Fibroblast of lung (primary cell): ENCODE measurements around the gene ARMH3. TPM values are rescaled to one million over a fixed set of nuclear protein-coding genes. Genes with fewer than 3 reads are reported as not detected.

Experiments used
- DNase-seq, 2 donors: peaks; one replicate each; pipeline versions ENCODE4 v3.0.0 to v3.0.0-alpha.2; 2010; ENCODE audit warnings: low read depth in 2 of 2
- H2AFZ ChIP-seq: 2 replicates; pipeline ENCODE4 v1.5.1; 2012; ENCODE audit warnings: low read length, control low read depth, inconsistent platforms
- H3K27ac ChIP-seq: 2 replicates; pipeline ENCODE4 v1.5.1; 2011; ENCODE audit warnings: low read length, control low read depth; ENCODE audit not compliant: insufficient read depth
- H3K27me3 ChIP-seq: 2 replicates; pipeline ENCODE4 v1.5.1; 2011; ENCODE audit warnings: mild to moderate bottlenecking, low read length; ENCODE audit not compliant: control insufficient read depth, insufficient read depth
- H3K36me3 ChIP-seq: 2 replicates; pipeline ENCODE4 v1.5.1; 2011; ENCODE audit warnings: low read length; ENCODE audit not compliant: control insufficient read depth, insufficient read depth
- H3K4me1 ChIP-seq: 2 replicates; pipeline ENCODE4 v1.5.1; 2011; ENCODE audit warnings: low read length; ENCODE audit not compliant: control insufficient read depth, insufficient read depth; ENCODE audit errors: extremely low read depth
- H3K4me2 ChIP-seq: 2 replicates; pipeline ENCODE4 v1.5.1; 2011; ENCODE audit warnings: low read length, control low read depth; ENCODE audit not compliant: insufficient read depth; ENCODE audit errors: extremely low read depth
- H3K4me3 ChIP-seq, 4 experiments: fragments of 200-600 bp in 1 of 4; sonication (generic) in 1 of 4; replicated peaks in 1 of 4; 2 replicates each; pipeline ENCODE4 v1.5.1; 2011 to 2016; ENCODE audit warnings: low read length in 4 of 4, low read depth in 3 of 4, mild to moderate bottlenecking in 3 of 4, control low read depth in 2 of 4, inconsistent platforms in 1 of 4, mixed read lengths in 1 of 4; ENCODE audit not compliant: insufficient read depth in 1 of 4; ENCODE audit errors: control extremely low read depth in 1 of 4
- H3K79me2 ChIP-seq: 2 replicates; pipeline ENCODE4 v1.5.1; 2012; ENCODE audit warnings: mild to moderate bottlenecking, low read length, inconsistent platforms; ENCODE audit not compliant: control insufficient read depth, insufficient read depth
- H3K9ac ChIP-seq: 2 replicates; pipeline ENCODE4 v1.5.1; 2011; ENCODE audit warnings: mild to moderate bottlenecking, low read length, control low read depth; ENCODE audit not compliant: insufficient read depth
- H3K9me3 ChIP-seq: 2 replicates; pipeline ENCODE4 v1.5.1; 2012; ENCODE audit warnings: low read depth, low read length; ENCODE audit not compliant: control insufficient read depth, insufficient read depth
- H4K20me1 ChIP-seq: 2 replicates; pipeline ENCODE4 v1.5.1; 2011; ENCODE audit warnings: low read length; ENCODE audit not compliant: control insufficient read depth, insufficient read depth; ENCODE audit errors: extremely low read depth
- CTCF ChIP-seq, 2 donors: IDR thresholded peaks in 1 of 2; conservative IDR thresholded peaks in 1 of 2; 1 replicate in 1 of 2; 2 replicates in 1 of 2; pipeline ENCODE4 v1.5.1; 2011 to 2012; ENCODE audit warnings: low read length in 2 of 2, control low read depth in 1 of 2, inconsistent platforms in 1 of 2, low read depth in 1 of 2, mild to moderate bottlenecking in 1 of 2
- EZH2 ChIP-seq: IDR thresholded peaks from 2 replicates; pipeline ENCODE4 v1.5.1; 2012; ENCODE audit warnings: low read length, control low read depth, mild to moderate bottlenecking; ENCODE audit errors: missing control alignments
- polyA plus RNA-seq, 2 donors: library from polyadenylated mRNA; depleted of rRNA in 1 of 2; stranded (reverse) in 1 of 2; unstranded in 1 of 2; fragments of >200 nt; gene quantifications; 2 replicates each; pipeline ENCODE4 v1.2.1, GENCODE V29; 2011 to 2012; ENCODE audit warnings: missing spikeins in 1 of 2
- total RNA-seq: library from RNA; depleted of rRNA; stranded (reverse); fragments of >200 nt; gene quantifications from 2 replicates; pipeline ENCODE4 v1.2.1, GENCODE V29; 2014

The ARMH3 gene
- total and polyA plus RNA-seq, 2 donors (not counting 1 experiment from before 2014, with no cell fraction given) = 14.5 to 16.4 TPM

GRCh38 chr10:101828766-101829551 is 227.0 kb downstream of the ARMH3 start:
- Histone ChIP-seq H3K4me3 (no peak overlapping the region), H3K4me2 (no peak overlapping the region), H4K20me1 (no peaks in the 10 kb centered on the region), H3K27me3 (no peaks in the 10 kb centered on the region), H3K9ac (no peak overlapping the region), H3K79me2 (no peaks in the 10 kb centered on the region), H3K4me1 (peaks cover 8% of the 10 kb centered on the region), H2AFZ (no peak overlapping the region), H3K9me3 (no peaks in the 10 kb centered on the region), H3K36me3 (no peaks in the 10 kb centered on the region), H3K27ac (no peak overlapping the region)
- TF ChIP-seq EZH2 (no peak), CTCF (conservative IDR thresholded peaks at IDR 0.05 in 1 of 2, IDR thresholded peaks at IDR 0.05 in 1 of 2; ENCODE audit: low read depth in 1 of 2, low read length in 2 of 2) (no peak)
- no peak for DNase-seq

GRCh38 chr10:101827919-101828600 is 227.9 kb downstream of the ARMH3 start:
- Histone ChIP-seq H3K4me1 (peaks cover 8% of the 10 kb centered on the region), H3K36me3 (no peaks in the 10 kb centered on the region), H3K27ac (no peak overlapping the region), H3K9me3 (no peaks in the 10 kb centered on the region), H3K4me3 (no peak overlapping the region), H2AFZ (no peak overlapping the region), H3K79me2 (no peaks in the 10 kb centered on the region), H3K9ac (no peak overlapping the region), H3K4me2 (no peak overlapping the region), H3K27me3 (no peaks in the 10 kb centered on the region), H4K20me1 (no peaks in the 10 kb centered on the region)
- TF ChIP-seq CTCF (conservative IDR thresholded peaks at IDR 0.05 in 1 of 2, IDR thresholded peaks at IDR 0.05 in 1 of 2; ENCODE audit: low read depth in 1 of 2, low read length in 2 of 2) = no peak
- no peak for TF ChIP-seq EZH2
- no peak for DNase-seq

- Histone ChIP-seq H4K20me1 (no peaks in the 10 kb centered on the region), H3K4me2 (no peak overlapping the region), H2AFZ (no peak overlapping the region), H3K36me3 (no peaks in the 10 kb centered on the region), H3K27me3 (no peaks in the 10 kb centered on the region), H3K4me1 (peaks cover 8% of the 10 kb centered on the region), H3K9me3 (no peaks in the 10 kb centered on the region), H3K4me3 (no peak overlapping the region), H3K79me2 (no peaks in the 10 kb centered on the region), H3K27ac (no peak overlapping the region), H3K9ac (no peak overlapping the region)
- no peak for DNase-seq
- no peak for TF ChIP-seq CTCF (conservative IDR thresholded peaks at IDR 0.05 in 1 of 2, IDR thresholded peaks at IDR 0.05 in 1 of 2; ENCODE audit: low read depth in 1 of 2, low read length in 2 of 2)
- TF ChIP-seq EZH2 = no peak
These were observed 229.0 kb downstream of the ARMH3 start for GRCh38 chr10:101826852-101827434.
